NCI-H2227 treated with DMSO at 0.1 percent for 48 hours (cell line): ENCODE measurements around the gene C9orf57.
"Not testable (repeated sequence)": the region's sequence is repeated elsewhere in the genome, so short reads cannot be mapped to it uniquely, and the experiment has no call there.

Experiments
- DNase-seq: peaks from one replicate; lab custom pipeline; 2025; lab: John Stamatoyannopoulos, UW

The C9orf57 gene

DNA sequence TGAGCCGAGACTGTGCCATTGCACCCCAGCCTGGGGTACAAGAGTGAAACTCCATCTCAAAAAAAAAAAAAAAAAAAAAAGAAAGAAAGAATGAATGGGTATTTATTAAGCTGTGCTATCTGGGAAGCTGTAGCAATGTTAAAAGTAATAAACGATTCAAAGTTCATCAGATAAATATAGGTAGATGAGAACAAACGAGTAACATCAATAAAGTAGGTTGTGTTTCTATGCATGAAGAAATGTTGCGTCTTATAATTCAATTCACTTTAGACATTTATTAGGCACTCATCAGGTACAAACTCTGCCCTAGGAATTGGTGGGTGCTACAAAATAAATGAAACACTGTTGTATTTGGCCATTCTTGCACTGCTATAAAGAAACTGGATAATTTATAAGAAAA, 36.8 kb downstream of the C9orf57 start:
- DNase-seq, result no peak

DNA sequence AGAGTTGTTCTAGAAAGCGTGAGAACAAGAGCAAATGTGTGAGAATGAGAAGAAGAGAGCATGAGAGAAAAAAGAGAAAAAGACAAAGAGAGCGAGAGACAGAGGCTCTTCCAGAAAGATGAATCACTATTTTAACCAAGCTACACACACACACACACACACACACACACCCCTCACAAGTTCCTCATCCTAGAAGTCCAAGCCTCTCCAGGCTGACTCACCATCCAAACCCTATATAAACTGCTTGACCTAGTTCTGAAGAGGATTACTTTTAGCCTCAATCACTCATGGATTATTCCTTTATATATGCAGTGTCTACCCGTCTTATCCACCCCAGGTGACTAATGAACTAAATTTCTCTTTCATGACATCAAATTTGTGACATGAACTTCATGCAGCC, 37.6 kb downstream of the C9orf57 start:
- no peak for DNase-seq

DNA sequence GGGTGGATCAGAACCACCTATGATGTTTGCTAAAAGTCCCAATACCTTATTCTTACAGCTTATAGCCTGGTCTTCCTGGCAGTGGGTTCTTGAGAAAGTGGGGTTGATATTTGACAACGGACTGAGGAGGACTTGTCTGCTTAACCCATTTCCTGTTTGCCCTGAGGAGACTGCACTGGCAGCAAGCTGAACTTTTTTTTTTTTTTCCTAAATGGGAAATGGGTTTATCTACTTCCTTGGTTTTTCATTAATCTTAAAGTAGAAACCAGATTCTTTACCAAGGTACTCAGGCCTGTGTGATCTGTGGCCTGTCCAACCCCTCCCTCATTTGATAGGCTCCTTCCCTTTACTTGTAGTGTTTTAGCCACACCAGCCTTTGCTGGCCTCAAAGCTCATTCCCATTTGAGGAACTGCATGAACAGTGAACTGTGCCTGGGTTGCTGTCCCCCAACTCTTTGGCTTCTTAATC, 47.1 kb downstream of the C9orf57 start:
- no peak for DNase-seq

DNA sequence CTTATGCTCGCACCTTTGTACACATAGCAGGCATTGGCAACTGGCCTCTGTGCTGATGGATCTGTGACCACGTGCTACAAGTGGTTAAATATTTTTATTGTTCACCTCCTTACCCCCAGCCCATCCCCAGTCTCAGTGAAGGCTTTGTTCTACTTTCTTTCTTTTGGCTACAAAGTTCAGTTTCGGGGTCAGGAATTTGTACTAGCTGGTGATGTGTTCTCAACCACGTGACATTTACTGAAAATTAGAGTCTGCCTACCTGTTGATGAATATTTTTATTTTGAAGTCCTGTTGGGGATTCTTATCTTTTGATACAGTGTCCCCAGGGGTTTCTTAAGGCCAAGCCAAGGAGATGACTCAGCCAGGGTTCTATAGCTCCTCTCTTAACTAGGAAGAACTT, 47.8 kb downstream of the C9orf57 start:
- no peak for DNase-seq

DNA sequence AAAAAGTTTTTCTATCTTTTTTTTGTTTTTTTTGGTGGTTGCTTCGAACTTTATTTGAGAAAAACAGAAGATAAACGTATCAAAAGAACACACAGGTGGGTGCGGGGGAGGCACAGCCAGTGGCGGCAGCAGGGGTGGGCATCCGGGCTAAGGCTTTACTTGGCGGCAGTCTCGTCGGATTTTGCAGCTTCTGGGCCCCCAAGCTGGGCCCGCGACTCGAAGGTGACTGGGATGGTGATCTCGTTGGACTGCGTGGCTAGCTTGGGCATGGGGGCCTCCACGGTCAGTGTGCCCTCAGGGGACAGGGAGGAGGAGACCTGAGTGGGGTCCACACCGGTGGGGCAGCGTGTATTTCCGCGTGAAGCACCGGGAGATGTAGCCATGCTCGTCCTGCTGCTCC, 52.7 kb downstream of the C9orf57 start:
- not testable (repeated sequence) for DNase-seq

DNA sequence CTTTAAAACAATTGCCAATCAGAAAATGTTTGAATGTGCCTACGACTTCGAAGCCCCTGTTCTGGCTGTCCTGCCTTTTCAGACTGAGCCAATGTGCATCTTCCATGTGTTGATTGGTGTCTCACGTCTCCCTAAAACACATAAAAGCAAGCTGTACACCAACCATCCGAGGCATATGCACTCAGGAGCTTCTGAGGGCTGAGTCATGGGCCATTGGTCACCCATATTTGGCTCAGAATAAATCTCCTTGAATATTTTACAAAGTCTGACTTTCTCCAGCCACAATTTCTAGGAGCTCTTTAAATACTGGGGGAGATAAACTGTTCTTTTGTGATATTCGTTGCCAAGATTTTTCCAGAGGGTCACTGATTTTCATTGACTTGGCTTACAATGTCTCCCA, 53.9 kb downstream of the C9orf57 start:
- no peak for DNase-seq

DNA sequence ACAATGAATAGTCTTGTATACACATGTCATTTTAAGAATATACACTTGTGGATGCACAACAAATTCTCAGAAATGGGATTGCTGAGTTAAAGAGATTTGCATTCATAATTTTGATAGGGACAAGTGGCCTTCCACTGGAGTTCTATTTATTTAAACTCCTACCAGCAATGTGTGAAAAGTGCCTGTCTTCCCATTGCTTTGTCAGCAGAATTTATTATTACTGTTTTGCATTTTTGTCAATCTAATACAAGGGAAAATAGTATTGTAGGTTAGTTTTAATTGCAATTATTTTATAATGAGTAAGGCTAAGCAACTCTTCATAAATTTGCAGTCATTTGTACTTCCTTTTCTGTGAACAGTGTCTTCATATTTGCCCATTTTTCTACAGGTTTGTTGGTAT, 55.0 kb downstream of the C9orf57 start:
- DNase-seq, result no peak
